Measurements from ENCODE around the gene PDSS1.

Gene PDSS1

DNA sequence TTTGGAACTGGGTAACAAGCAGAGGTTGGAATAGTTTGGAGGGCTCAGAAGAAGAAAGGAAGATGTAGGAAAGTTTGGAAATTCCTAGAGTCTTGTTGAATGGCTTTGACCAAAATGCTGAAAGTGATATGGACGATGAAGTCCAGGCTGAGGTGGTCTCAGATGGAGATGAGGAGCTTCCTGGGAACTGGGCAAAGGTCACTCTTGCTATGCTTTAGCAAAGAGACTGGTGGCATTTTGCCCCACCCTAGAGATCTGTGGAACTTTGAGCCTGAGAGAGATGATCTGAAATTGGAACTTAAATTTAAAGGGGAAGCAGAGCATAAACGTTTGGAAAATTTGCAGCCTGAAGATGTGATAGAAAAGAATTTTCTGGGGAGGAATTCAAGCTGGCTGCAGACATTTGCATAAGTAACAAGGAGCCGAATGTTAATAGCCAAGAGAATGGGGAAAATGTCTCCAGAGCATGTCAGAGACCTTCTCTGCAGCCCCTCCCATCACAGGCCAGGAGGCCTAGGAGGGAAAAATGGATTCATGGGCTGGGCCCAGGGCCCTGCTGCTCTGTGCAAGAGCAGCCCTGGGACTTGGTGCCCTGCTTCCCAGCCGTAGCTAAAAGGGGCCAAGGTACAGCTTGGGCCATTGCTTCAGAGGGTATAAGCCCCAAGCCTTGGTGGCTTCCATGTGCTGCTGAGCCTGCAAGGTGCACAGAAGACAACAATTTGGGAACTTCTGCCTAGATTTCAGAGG is 3.6 kb downstream of the PDSS1 start:
- DNase-seq: no peak

DNA sequence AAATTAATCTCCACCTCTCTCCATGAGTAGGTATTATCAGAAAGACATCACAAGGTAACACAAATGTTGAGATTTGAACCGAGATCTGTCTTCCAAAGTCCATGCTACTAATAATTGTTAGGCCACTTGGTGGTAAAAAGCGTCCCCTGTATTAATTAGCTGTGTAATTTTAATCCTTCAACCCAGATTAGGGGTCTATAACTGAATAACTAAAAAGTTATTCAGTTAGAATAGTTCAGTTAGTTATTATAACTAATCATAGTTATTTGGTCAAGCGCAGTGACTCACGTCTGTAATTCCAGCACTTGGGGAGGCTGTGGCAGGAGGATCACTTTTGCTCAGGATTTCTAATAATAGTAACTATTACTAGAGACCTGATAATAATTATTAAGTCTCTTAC is 5.6 kb downstream of the PDSS1 start:
- DNase-seq: no peak

DNA sequence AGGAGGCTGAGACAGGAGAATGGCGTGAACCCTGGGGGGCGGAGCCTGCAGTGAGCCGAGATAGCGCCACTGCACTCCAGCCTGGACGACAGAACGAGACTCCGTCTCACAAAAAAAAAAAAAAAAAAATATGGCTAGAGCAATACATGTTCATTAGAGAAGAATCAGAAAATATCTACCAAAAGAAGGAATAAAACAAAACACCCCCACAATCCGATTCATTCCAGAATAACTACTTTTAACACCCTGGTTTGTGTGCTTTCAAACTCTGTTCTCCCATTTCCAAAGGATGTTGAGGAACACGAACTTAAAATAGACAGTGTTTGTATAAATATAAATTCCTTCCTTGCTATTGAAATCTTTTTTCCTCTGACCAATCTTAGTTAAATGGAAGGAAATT is 6.5 kb downstream of the PDSS1 start:
- DNase-seq: no peak

DNA sequence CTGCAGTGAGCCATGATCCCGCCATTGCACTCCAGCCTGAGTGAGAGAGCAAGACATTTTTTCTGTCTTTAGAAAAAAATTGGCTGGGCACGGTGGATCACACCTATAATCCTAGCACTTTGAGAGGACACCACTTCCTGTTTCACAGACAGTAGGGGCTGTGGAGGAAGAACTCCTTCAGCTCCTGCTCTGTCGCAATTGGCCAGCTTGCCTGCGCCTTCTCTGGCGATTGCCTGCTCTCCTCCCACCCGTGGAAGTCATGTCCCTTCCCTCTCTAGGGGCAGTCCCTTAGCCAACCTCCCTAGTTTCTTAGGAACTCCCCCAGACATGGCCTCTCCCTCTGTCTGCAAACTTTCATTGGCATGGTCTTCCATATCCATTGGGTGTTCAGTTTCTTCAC is 8.7 kb downstream of the PDSS1 start:
- no peak for DNase-seq

DNA sequence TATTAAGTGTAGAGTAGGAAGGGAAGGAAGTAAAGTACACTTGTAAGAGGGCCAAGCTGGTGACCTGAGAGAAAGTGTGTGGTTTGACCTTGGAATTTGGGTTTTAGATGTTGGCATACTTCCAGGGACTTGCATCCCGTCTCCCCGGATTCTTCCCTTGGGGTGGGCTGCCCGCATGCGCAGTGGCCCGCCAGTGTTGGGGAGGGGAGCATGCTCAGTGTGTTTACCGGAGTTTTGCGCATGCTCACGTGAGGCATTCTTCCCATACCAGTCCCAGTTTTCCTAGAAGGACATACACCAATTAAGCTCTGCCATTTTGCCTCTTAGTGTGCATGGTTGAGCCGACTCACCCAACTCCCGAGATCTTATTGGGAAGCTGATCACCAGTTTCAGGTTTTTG is 9.4 kb downstream of the PDSS1 start:
- no peak for DNase-seq

DNA sequence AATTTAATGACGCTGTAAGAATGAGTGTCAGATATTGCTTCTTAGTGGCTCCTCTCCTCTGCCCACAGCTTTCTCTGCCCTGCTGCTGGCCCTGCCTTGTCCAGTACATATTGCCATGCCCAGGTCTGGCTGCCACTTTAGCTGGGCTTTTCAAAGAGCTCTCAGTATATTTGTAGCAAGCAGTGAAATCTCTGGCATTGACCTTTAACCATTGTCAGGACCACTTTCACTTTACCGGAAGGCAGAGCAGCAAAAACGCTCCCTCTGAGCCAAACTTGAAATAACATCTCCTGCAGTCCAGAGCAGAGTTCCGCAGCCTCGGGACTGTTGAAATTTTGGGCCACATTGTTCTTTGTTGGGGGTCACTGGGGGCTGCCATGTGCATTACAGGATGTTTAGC is 13.8 kb downstream of the PDSS1 start:
- DNase-seq: no peak

DNA sequence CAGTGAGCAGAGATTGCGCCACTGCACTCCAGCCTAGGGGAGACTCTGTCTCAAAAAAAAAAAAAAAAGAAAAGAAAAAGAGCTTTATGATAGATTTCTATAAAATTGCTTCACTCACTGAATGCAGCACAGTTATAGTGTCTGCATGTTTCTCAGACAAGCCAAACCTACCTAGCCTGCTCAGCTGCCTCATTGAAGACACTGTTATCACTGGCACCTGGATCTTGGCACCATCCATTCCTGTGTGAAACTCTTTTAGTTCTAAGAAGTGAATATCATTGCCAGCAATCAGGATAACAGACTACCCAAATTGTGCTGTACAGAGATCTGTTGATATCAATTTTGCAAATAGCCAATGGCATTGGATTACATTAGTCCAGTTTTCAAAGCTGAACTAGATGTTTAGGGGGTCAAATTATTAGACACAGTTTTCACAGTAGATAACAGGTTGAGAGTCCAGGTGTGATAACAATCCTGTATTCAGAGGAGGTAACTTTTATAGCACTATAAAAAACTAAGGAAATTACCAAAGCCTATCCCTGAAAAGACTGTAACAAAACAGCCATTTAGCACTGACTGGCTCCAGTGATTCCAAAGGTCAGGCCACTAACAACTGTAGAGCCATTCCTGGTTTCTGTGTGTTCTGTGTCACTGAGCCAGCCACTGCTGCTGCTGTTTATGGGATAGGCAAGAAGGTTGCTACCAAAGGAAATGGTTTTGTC is 17.1 kb downstream of the PDSS1 start:
- DNase-seq: no peak

DNA sequence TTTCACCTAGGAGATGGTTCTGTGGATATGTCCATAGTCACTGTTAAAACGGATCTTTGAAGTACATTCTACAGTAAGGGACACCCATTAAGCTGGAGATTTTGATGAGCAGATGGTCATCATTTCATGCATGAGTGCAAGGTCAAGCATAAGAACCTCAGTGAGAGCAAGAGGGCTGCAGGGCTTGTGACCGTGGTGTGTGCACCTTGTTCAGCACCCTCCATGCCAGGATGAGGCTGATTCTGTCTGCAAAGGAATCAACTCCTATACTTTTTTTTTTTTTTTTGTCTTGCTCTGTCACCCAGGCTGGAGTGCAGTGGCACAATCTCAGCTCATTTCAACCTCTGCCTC is 17.6 kb downstream of the PDSS1 start:
- no peak for DNase-seq

DNA sequence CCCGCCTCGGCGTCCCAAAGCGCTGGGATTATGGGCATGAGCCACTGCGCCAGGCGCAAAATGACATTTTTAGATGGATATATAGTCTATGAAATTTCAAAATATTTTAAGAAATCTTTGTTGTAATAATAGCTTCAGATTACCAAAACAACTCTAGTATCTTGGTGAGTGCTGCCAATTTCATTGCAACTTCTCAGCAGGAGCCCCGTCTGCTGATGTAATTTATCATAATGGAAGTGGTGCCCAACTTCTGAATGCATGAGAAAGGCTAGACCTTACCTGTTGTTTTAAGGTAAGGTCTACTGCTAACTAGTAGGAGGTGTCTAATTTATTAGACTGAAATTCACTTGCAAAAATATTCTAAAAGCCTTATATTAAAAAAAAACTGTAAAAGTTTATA is 20.0 kb downstream of the PDSS1 start:
- no peak for DNase-seq

DNA sequence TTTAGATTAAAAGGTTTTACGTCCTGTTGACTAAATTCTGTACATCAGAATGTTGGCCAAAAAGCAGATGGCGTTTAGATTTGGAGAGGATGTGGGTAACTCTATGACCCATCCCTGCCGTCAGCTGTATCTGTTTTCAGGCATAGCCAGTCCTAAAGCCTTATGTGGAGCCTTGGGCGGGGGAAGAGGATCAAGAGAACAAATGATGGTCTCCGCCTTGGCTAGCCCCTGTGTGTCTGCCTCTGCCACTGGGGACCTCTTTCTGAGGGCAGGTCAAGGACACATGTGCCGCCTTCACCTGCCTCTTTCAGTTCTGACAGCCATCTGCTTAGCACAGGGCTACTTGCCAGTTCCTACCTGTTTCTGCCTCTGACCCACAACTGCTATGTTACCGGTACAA is 24.1 kb downstream of the PDSS1 start:
- DNase-seq: no peak

DNA sequence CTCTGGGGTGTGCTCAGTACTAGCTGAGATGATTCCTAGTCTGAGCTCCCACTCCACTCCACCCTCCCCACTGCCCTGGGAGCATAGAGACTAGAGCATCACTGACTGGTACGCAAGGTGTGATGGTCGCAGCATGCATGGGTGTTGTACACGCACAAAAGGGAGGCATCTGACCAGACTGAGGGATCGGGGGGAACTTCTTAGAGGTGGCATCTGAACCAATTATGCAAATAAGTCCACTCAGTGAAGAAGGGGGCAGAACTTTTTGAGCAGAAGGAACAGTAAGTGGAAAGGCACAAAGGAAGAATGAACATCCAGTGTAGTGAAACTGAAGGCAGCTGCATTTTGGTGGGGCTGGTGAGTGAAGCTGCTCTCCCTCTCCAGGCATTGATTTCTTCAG is 25.5 kb downstream of the PDSS1 start:
- DNase-seq: no peak

DNA sequence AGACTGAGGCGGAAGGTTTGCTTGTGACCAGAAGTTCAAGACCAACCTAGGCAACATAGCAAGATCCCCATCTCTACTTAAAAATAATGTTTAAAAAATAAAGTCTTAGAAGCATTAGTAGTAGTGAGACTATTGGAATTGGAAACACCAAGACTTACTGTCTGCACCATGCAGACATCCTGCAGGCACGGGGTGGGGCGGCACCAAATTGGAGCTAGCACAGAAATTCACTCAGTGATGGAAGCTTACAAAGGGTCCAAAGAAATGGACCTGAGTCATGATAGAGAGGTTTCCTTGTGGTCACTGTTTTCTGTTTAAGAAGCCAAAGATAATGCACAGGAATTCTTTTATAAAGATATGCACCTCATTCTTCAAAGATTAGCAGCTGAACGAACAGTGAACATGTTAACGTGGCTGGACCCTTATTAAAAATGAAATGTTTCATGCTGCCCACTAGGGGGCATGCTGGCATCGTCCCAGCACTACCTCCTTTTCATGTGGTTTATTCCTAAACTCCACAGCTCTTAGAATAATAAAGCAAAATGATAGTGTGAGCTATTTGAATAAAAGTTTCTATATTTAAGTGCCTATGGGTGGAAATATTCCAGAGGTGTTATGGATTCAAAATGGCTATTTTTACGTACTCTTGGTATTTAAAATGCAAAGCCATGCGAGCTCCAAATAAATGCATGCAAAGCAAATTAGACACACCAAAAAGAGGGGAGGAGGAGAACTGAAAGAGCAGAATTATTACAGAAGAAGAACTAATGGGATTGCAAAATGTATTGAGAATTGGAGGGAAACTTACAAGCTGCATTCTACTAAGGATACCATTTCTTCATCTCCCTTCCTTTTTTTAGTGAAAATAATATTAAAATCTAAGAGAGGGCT is 28.6 kb downstream of the PDSS1 start:
- DNase-seq: no peak

DNA sequence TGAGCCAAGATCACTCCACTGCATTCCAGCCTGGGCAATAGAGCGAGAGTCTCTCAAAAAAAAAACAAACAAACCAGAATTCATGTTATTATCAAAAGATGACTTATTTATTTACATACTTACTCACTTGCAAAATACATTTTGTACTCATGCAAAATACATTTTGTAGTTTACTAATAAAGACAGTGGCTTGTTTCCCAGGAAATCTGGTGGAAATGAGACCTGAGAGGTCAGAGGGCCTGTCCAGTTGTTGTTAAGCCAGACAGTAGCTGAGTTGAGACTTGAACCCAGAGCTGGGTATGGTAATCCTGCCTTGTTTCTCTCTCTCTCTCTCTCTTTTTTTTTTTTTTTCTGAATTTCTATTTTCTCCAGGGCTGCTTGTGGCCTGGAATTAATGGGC is 29.5 kb downstream of the PDSS1 start:
- DNase-seq: no peak

DNA sequence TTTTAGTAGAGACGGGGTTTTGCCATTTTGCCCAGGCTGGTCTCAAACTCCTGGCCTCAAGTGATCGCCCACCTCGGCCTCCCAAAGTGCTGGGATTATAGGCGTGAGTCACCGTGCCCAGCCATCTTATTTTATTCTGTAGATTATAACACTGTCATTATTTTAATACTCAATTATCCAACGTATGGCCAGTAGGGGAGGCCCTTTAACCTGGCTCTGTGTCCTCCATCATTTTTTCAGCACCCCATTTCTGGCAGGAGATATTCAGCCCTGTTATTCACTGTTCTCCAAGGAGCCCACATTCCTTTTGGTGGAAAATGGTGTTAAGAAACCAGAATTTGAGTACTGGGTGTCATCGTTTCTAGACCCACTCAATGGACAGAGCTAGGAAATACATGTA is 31.5 kb downstream of the PDSS1 start:
- DNase-seq: no peak

DNA sequence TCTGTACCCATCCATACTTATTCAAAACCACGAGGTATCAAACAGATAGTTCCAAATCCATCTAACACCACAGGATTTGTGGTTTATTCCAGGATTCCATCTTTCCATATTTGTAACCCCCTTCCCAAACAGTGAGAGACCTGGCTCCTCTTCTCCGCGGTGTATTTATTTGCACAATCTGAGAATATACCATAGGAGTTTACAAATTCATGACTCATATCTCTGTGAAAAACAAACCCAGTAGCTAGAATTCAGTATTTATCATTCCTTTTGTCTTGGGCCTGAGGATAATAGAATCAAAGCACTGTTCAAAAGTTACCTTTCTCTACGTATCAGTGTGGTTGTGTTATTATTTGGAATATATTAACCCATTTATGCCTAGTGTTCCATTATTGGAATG is 31.9 kb downstream of the PDSS1 start:
- no peak for DNase-seq

DNA sequence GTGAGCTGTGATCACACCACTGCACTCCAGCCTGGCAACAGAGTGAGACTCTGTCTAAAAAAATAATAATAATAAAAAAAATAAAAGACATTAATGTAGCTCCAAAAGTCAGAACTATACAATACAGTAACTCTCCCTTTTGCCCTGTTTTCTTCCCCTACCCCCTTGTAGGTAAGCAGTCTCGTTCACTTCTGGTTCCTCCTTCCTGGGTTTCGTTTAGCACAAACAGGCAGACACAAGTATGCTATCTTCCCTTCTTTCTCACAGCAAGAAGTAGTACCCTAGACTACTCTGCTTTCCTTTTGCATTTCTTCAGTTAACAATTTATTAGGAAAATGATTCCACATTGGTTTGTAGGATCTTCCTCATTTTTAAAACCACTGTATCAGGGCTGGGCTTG is 33.1 kb downstream of the PDSS1 start:
- no peak for DNase-seq

DNA sequence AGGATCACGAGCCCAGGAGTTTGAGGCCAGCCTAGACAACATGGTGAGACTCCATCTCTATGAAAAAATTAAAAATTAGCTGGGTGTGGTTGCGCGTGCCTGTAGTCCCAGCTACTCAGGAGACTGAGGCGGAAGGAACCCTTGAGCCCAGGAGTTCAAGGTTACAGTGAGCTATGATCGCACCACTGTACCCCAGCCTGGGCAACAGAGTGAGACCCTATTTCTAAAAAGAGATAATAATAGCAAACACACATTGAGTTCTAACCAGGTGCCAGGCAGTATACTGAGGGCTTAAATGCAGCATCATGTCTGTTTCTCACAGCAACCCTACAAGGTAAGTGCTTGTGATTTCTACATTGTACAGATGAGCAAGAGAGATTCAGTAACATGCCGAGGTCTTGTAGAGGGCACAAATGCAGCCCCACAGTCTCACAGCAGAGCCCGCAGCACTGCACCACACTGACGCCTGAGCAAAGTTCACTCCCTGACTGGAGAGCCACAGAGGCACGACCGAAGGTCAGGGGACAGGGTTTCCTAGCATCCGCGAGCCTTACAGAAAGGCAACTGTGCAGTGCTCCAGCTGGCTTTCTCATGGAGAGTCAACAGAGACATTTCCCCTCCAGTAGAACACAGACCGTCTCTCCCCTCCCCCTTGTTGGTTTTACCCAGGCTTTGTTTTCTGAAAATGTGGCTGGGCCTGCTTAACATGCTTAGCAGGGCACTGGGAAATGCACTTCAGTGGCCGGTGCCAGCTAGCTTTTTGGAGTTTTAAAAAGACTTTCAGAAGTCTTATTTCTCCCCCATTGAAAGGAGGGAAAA is 36.5 kb downstream of the PDSS1 start:
- no peak for DNase-seq

DNA sequence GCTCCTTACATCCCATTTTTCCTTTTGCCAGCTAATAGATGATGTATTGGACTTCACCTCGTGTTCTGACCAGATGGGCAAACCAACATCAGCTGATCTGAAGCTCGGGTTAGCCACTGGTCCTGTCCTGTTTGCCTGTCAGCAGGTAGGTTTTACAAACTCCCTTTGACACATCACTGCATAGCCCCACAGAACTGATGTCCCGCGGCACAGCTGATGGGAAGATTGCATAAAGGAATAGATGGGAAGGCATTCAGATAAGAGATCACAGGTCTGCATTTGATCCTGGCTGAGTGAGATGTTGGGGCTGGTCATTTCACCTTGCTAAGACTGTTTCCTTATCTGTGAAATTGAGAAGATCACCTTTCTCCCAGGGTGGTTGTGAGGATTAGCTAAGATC is 37.9 kb downstream of the PDSS1 start:
- no peak for DNase-seq

DNA sequence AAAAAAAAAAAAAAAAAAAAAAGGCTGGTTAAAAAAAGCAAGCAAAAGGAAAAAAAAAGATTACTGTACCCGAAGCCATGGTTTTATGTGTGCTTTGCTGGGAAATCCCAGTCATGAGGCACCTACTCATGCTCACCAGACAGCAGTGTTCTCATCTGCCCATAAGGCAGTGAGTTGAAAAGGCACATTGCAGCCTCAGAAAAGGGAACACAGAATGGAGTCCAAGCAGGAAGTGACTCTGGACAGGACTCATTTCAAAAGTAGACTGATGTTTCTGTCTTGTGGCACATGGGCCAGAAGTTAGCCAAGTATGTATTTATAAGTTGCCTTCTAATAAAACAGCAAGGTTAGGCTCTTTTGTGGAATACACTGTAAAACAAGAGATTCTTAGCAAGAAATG is 40.2 kb downstream of the PDSS1 start:
- no peak for DNase-seq

DNA sequence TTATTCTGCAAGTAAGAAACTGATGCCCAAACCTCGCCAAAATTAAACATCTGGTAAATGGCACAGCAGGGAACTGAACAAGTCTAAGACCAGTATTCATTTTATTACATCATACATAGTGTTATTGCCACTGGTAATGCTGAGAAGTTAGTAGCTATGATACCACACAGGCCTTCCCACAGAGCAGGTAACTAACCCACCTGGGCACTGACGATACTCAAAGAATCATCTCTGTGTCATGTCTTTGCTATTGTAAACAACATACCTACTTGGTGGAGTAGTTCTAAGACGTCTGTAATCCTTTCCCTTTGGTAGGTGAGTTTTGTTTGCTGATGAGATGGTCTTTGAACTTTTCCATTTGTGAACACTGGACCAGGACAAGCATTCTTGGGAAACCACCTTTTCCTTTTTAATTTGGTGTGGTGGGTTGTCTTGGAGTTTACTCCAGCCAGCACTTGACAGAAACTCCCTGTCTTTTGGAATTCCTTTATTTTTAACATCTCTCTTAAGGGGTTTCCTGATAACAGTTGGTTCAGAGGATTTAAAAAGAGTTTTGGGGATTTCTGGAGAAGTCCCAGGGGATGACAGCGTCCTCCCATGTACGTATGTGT is 40.9 kb downstream of the PDSS1 start:
- DNase-seq: no peak

DNA sequence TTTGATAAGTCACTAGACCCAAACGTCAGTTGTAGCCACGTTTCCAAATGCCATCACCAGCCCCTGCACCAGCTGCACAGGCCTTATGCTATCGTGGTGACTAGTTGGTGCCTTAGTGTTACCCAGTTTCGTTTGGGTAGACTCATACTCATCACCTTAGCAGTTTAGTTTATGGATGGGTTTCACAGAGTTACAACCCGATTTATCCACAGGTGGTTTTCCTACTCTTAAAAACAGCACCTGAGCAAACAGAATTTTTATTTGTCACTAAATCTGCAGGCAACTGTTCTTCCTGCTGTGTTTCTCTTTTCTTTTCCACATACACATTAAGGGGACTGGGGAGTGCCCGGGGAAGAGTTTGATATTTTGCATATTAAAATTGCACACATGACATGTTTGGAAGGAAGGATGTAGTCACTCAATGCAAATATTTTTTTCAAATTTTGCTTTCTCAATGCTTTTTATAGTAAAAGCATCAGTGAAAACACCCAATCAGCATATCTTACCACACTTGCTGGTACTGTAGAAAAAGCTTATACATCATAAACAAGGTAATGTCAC is 41.6 kb downstream of the PDSS1 start:
- DNase-seq: no peak

DNA sequence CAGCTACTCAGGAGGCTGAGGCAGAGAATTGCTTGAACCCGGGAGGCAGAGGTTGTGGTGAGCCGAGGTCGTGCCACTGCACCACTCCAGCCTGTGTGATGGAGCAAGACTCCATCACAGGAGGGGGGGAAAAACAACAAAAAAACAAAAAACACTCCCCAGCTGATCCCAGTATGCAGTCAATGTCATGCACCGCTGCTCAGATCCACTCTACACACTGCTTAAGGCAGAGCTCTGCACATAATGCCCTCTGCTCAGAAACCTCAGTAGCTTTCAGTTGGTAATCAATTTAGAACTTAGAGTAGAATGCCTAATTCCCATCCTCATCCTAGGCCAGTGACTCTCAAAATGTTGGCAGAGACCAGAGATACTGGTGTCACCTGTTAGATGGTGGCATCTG is 43.9 kb downstream of the PDSS1 start:
- DNase-seq: no peak

Data from NCI-H187 treated with DMSO at 0.1 percent for 48 hours (cell line).